ENCODE data around the gene DNAH8. TPM values are rescaled to one million over a fixed set of nuclear protein-coding genes. Genes with fewer than 3 reads are reported as not detected.

Gene DNAH8
- total RNA-seq, 1 donor from 2014 or later: not detected

- no peak for FAIRE-seq
- no peaks in the 10 kb centered on the region for H3K9me3 ChIP-seq (ENCODE audit: insufficient read depth, low read depth, low read length)
Measured at GRCh38 chr6:39079197-39080125, 364.4 kb downstream of the DNAH8 start.

More at GRCh38 chr6:39079197-39080125, 364.4 kb downstream of the DNAH8 start:
- Mint-ChIP-seq H3K4me1 (ENCODE audit: low read depth, unreplicated experiment) (no peaks in the 10 kb centered on the region), H3K9me3 (ENCODE audit: unreplicated experiment) (peaks cover 6% of the 10 kb centered on the region), H3K36me3 (ENCODE audit: low read depth, unreplicated experiment) (no peaks in the 10 kb centered on the region), H3K27ac (ENCODE audit: unreplicated experiment) (no peak overlapping the region), H3K4me3 (ENCODE audit: unreplicated experiment) (no peak overlapping the region), H3K27me3 (ENCODE audit: low read depth, unreplicated experiment) (peaks cover 74% of the 10 kb centered on the region)
- Histone ChIP-seq H2AFZ (ENCODE audit: low read depth, low read length) (no peak overlapping the region), H3K9ac (ENCODE audit: low read length) (no peak overlapping the region), H3K4me2 (ENCODE audit: low read length) (no peak overlapping the region), H3K4me1 (ENCODE audit: insufficient read depth, low read length) (no peaks in the 10 kb centered on the region), H3K4me3 (ENCODE audit: insufficient read depth, low read depth, low read length) (no peak overlapping the region), H3K27me3 (ENCODE audit: insufficient read depth, low read length) (no peaks in the 10 kb centered on the region), H3K36me3 (ENCODE audit: insufficient read depth, low read length) (no peaks in the 10 kb centered on the region), H3K79me2 (ENCODE audit: insufficient read depth, low read length) (no peaks in the 10 kb centered on the region), H4K20me1 (ENCODE audit: insufficient read depth, low read length) (no peaks in the 10 kb centered on the region), H3K27ac (ENCODE audit: low read depth, low read length) (no peak overlapping the region)
- TF ChIP-seq EZH2 (IDR thresholded peaks at IDR 0.05; ENCODE audit: insufficient read depth, low read length) (no peak), CTCF (IDR thresholded peaks at IDR 0.05; ENCODE audit: insufficient read depth, low read depth, low read length) (no peak)
- no peak for DNase-seq (ENCODE audit: low read depth)

Other genes with a start within 250 kb of the DNAH8 start
- gene BTBD9, start 75.4 kb upstream of the DNAH8 start, total RNA-seq: 10.3 and 12.7 TPM in 2 replicates
- gene GLO1, start 12.2 kb upstream of the DNAH8 start, total RNA-seq: 154 and 172 TPM in 2 replicates